ENCODE results near the gene HAP1. TPM values are rescaled to one million over a fixed set of nuclear protein-coding genes. Genes with fewer than 3 reads are reported as not detected.

The HAP1 gene
- total and polyA plus RNA-seq, 8 donors = 0.16 to 0.90 (median 0.64) TPM

DNA sequence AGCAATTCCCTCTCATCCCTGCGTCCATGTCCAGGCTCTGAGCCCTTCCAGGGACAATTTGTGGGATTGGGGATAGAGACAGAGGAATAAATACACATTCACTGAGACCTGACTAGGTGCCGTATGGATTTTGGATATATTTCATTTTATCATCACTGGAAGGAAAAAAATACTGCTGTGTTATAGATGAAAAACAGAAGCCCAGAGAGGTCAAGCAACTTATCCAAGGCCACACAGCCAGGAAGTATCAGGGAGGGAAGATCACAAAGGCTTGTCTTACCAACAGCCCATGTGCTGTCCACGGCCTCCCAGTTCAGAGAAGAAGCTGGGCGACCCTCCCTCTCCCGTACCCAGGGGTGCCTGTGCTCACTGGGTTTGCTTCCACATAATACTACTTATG lies 6.1 kb upstream of the HAP1 start:
- no peaks in the 10 kb centered on the region for H3K9me3 ChIP-seq
- DNase-seq (no peak), ATAC-seq (no peak)
- no peak overlapping the region for H3K27ac ChIP-seq
- TF ChIP-seq, protein P1, sequence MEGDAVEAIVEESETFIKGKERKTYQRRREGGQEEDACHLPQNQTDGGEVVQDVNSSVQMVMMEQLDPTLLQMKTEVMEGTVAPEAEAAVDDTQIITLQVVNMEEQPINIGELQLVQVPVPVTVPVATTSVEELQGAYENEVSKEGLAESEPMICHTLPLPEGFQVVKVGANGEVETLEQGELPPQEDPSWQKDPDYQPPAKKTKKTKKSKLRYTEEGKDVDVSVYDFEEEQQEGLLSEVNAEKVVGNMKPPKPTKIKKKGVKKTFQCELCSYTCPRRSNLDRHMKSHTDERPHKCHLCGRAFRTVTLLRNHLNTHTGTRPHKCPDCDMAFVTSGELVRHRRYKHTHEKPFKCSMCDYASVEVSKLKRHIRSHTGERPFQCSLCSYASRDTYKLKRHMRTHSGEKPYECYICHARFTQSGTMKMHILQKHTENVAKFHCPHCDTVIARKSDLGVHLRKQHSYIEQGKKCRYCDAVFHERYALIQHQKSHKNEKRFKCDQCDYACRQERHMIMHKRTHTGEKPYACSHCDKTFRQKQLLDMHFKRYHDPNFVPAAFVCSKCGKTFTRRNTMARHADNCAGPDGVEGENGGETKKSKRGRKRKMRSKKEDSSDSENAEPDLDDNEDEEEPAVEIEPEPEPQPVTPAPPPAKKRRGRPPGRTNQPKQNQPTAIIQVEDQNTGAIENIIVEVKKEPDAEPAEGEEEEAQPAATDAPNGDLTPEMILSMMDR (IDR thresholded peaks at IDR 0.05) = no peak
- peaks cover 11 to 24% of the 10 kb centered on the region in 2 donors for H3K27me3 ChIP-seq
- no peaks in the 10 kb centered on the region for H3K36me3 ChIP-seq
- no peak overlapping the region for H3K4me3 ChIP-seq
- intact Hi-C loops (cut with DNase I) = loop anchor here in 1 of 2 donors (5.0 kb wide), 1 partner anchor 72 kb away; the partner anchor contains the start of genes FKBP10 and P3H4
- H3K4me1 ChIP-seq = no peaks in the 10 kb centered on the region

DNA sequence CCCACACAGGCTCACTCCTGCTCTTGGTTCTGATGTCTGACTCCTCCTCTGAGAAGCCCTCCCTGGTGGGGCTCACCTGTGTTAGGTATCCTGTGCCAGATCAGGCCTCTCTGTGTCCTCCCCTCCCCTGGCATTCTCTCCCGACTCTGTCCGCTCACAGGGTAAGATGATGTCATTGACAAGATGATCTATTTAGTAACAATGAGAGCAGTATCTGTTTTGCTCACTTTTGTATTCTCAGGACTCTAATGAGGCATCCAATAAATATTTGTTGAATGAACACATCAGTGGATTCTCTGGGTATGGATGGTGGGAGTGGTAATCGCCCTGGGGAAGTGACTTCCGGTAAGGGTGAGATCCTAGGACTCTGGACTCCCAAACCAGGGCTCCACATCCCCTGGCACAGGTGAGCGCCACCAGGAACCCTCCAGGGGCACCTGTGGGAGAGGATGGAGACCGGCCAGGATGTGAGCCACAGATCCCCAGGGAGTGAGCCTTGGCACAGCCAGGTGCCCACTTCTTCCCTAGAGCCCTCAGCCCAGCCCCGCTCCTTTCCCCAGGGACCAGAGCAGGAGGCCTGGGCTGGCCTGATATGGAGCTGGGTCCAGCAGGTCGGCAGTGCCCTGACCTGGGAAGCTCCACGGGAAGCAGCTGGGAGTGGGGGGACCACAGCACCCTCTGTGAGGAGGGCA lies 5.4 kb upstream of the HAP1 start:
- TF ChIP-seq, protein P1 (IDR thresholded peaks at IDR 0.05) = no peak
- intact Hi-C loops (cut with DNase I) = loop anchor here (2.0 to 10.0 kb wide), 3 partner anchors 61 to 72 kb away; partner anchors contain the start of genes FKBP10 (in 1 of the 2) and P3H4 (in 1 of the 2)
- Histone ChIP-seq H3K4me3 (no peak overlapping the region), H3K36me3 (no peaks in the 10 kb centered on the region), H3K27me3 (peaks cover 18 to 31% of the 10 kb centered on the region in 2 donors), H3K4me1 (peaks cover 2 to 4% of the 10 kb centered on the region in 2 donors), H3K27ac (no peak overlapping the region), H3K9me3 (no peaks in the 10 kb centered on the region)
- no peak for DNase-seq
- ATAC-seq = no peak

DNA sequence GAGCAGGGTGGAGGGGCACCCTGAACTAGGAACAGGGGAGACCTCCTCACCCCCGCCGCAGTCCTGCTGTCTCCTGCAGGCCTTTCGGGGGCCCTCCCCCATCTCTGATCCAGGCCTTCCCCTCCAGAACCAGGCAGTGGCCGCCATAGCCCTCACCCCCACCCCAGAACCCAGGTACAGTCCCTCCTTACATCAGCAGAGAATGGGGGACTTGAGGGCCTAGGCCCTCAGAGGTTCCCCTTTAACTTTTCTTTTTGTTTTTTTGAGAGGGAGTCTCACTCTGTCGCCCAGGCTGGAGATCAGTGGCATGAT lies 4.3 kb upstream of the HAP1 start:
- ATAC-seq (no peak), DNase-seq (no peak)
- H3K4me3 ChIP-seq = no peak overlapping the region
- no peaks in the 10 kb centered on the region for H3K36me3 ChIP-seq
- H3K9me3 ChIP-seq = no peaks in the 10 kb centered on the region
- intact Hi-C loops (cut with DNase I) = loop anchor here (2.0 to 10.0 kb wide), 2 partner anchors 62 to 66 kb away; no protein-coding TSS in a partner anchor
- H3K4me1 ChIP-seq = peaks cover 12 to 14% of the 10 kb centered on the region in 2 donors
- TF ChIP-seq, protein P1 (IDR thresholded peaks at IDR 0.05) = no peak
- H3K27me3 ChIP-seq = peaks cover 29 to 41% of the 10 kb centered on the region in 2 donors
- no peak overlapping the region for H3K27ac ChIP-seq

DNA sequence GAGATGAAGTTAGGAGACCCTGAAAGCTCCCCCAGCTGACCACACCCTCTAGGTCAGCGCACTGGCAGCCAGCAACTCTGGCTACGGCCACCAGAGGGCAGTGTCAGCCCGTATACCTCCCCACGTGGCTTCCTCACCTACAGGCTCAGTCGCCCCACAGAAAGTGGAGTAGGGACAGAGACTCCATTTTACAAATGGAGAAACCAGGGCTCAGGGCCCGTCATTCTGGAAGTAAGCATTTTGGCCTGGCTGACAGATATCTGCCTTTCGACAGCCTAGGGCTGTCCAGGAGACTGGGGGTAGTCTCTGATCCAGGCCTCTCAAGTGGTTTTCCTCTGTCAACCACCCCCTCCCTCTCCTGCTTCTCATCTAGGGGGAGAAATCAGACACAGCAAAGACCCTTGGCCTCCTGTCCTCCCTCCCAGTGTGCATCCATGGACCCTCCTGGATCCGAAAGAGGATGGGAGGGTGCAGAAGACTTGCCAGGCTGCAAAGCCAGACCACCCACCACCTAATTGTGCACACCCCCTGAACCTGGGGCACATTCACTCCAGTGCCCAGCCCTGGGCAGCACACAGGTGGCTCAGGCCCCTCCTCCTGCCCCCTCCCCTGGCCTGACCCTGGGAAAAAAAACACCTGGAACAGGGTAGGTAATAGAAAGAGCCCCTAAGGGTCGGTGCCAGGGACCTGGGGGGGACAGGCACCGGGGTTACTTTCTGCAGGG lies 3.8 kb upstream of the HAP1 start:
- Histone ChIP-seq H3K4me1 (peaks cover 14 to 15% of the 10 kb centered on the region in 2 donors), H3K36me3 (no peaks in the 10 kb centered on the region), H3K27ac (no peak overlapping the region), H3K27me3 (peaks cover 34 to 47% of the 10 kb centered on the region in 2 donors), H3K4me3 (no peak overlapping the region), H3K9me3 (no peaks in the 10 kb centered on the region)
- intact Hi-C loops (cut with DNase I) = loop anchor here (2.0 to 10.0 kb wide), 2 partner anchors 63 to 67 kb away; no protein-coding TSS in a partner anchor
- peak; percentile 66 to 94 (median 82) for DNase-seq
- peak; percentile 96 for ATAC-seq
- TF ChIP-seq, protein P1 (IDR thresholded peaks at IDR 0.05) = peak; percentile 95 to 99

DNA sequence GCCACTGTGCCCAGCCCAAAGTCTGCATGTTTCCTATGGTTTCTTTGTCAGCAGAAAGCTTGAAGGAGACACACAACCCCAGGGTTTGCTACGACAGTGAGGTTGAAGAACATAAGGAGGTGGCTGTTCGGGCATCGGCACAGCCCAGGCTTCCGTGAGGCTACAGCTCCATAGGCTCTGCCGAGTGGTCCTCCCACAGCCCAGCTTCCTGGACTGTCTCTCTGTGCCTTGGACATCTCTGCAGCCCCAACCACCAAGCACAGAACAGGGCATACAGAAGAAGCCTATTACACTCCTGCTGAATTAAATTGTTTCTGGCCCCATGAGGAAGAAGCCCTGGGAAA lies 3.2 kb upstream of the HAP1 start:
- TF ChIP-seq, protein P1 (IDR thresholded peaks at IDR 0.05) = no peak
- no peak for ATAC-seq
- Histone ChIP-seq H3K9me3 (no peaks in the 10 kb centered on the region), H3K36me3 (no peaks in the 10 kb centered on the region), H3K27ac (no peak overlapping the region), H3K4me3 (no peak overlapping the region), H3K4me1 (peaks cover 14 to 15% of the 10 kb centered on the region in 2 donors), H3K27me3 (peaks cover 38 to 52% of the 10 kb centered on the region in 2 donors)
- DNase-seq = no peak
- intact Hi-C loops (cut with DNase I) = loop anchor here (2.0 to 10.0 kb wide), 2 partner anchors 63 to 67 kb away; no protein-coding TSS in a partner anchor
